ENCODE results near the gene CD59.
"Not testable (repeated sequence)": the region's sequence is repeated elsewhere in the genome, so short reads cannot be mapped to it uniquely, and the experiment has no call there.

Gene CD59

GRCh38 chr11:33663121-33663520 lies 73.1 kb downstream of the CD59 start:
- H3K4me3 ChIP-seq (replicated peaks; ENCODE audit: low read depth, low read length): no peak overlapping the region
- DNase-seq (ENCODE audit: low read depth): no peak
- TF ChIP-seq CTCF (IDR thresholded peaks at IDR 0.05; ENCODE audit: low read length, missing control alignments): no peak

- DNase-seq (ENCODE audit: low read depth); H3K4me3 ChIP-seq (replicated peaks; ENCODE audit: low read depth, low read length): not testable (repeated sequence)
Measured at GRCh38 chr11:33661526-33661925, 74.7 kb downstream of the CD59 start.

GRCh38 chr11:33660962-33661361 lies 75.3 kb downstream of the CD59 start:
- no peak overlapping the region for H3K4me3 ChIP-seq (replicated peaks; ENCODE audit: low read depth, low read length)
- TF ChIP-seq CTCF (IDR thresholded peaks at IDR 0.05; ENCODE audit: low read length, missing control alignments): no peak
- no peak for DNase-seq (ENCODE audit: low read depth)

GRCh38 chr11:33659370-33660139 lies 76.7 kb downstream of the CD59 start:
- no peak for DNase-seq (ENCODE audit: low read depth)
- no peak overlapping the region for H3K4me3 ChIP-seq (replicated peaks; ENCODE audit: low read depth, low read length)
- TF ChIP-seq CTCF (IDR thresholded peaks at IDR 0.05; ENCODE audit: low read length, missing control alignments): no peak

GRCh38 chr11:33658195-33658900 lies 77.9 kb downstream of the CD59 start:
- no peak for TF ChIP-seq CTCF (IDR thresholded peaks at IDR 0.05; ENCODE audit: low read length, missing control alignments)
- no peak for DNase-seq (ENCODE audit: low read depth)
- no peak overlapping the region for H3K4me3 ChIP-seq (replicated peaks; ENCODE audit: low read depth, low read length)

- TF ChIP-seq CTCF (IDR thresholded peaks at IDR 0.05; ENCODE audit: low read length, missing control alignments): no peak
- DNase-seq (ENCODE audit: low read depth): no peak
- H3K4me3 ChIP-seq (replicated peaks; ENCODE audit: low read depth, low read length): no peak overlapping the region
Measured at GRCh38 chr11:33657757-33658156, 78.5 kb downstream of the CD59 start.

- DNase-seq (ENCODE audit: low read depth): no peak
- H3K4me3 ChIP-seq (replicated peaks; ENCODE audit: low read depth, low read length): no peak overlapping the region
- TF ChIP-seq CTCF (IDR thresholded peaks at IDR 0.05; ENCODE audit: low read length, missing control alignments): no peak
Measured at GRCh38 chr11:33656768-33657167, 79.5 kb downstream of the CD59 start.

All from fibroblast of pulmonary artery (primary cell).